GM12878 (cell line): ENCODE measurements around the gene PTCD3.

Experiments used
- CHD2 ChIP-seq: IDR thresholded peaks from 2 replicates; pipeline ENCODE4 v1.6.1; 2011; ENCODE audit warnings: low read depth, low read length, improper control_type of control experiment, borderline replicate concordance
- CTCF ChIP-seq, 3 experiments: IDR thresholded peaks in 2 of 3; conservative IDR thresholded peaks in 1 of 3; 2 replicates each; pipeline ENCODE4 v1.5.1; 2011; ENCODE audit warnings: low read depth in 3 of 3, low read length in 3 of 3, mild to moderate bottlenecking in 3 of 3, control low read depth in 2 of 3, moderate library complexity in 2 of 3, inconsistent platforms in 1 of 3, mixed read lengths in 1 of 3; ENCODE audit not compliant: control insufficient read depth in 2 of 3, insufficient read depth in 1 of 3; ENCODE audit errors: extremely low read depth in 1 of 3
- EZH2 ChIP-seq: IDR thresholded peaks from 2 replicates; pipeline ENCODE4 v1.6.1; 2012; ENCODE audit warnings: low read depth, mild to moderate bottlenecking, control low read depth, inconsistent platforms, low read length, borderline replicate concordance; ENCODE audit not compliant: control insufficient read depth
- HDAC6 ChIP-seq: fragments of 200-600 bp; sonication (generic); IDR thresholded peaks from one replicate; pipeline ENCODE4 v1.8.0; 2017; ENCODE audit warnings: antibody characterized with exemption; ENCODE audit not compliant: unreplicated experiment
- NFYB ChIP-seq: IDR thresholded peaks from 2 replicates; pipeline ENCODE4 v1.6.1; 2011; ENCODE audit warnings: low read depth, mild to moderate bottlenecking, low read length, improper control_type of control experiment, moderate library complexity; ENCODE audit not compliant: insufficient read depth
- POLR2A ChIP-seq: IDR thresholded peaks from 2 replicates; pipeline ENCODE4 v1.6.1; 2011; ENCODE audit warnings: low read depth, mild to moderate bottlenecking, low read length
- POU2F2 ChIP-seq: IDR thresholded peaks from 3 replicates; pipeline ENCODE4 v1.6.1; 2011; ENCODE audit warnings: low read depth, mild to moderate bottlenecking, low read length, borderline replicate concordance
- SREBF1 ChIP-seq: IDR thresholded peaks from 2 replicates; pipeline ENCODE4 v1.6.1; 2012; ENCODE audit warnings: mild to moderate bottlenecking, low read length

DNA sequence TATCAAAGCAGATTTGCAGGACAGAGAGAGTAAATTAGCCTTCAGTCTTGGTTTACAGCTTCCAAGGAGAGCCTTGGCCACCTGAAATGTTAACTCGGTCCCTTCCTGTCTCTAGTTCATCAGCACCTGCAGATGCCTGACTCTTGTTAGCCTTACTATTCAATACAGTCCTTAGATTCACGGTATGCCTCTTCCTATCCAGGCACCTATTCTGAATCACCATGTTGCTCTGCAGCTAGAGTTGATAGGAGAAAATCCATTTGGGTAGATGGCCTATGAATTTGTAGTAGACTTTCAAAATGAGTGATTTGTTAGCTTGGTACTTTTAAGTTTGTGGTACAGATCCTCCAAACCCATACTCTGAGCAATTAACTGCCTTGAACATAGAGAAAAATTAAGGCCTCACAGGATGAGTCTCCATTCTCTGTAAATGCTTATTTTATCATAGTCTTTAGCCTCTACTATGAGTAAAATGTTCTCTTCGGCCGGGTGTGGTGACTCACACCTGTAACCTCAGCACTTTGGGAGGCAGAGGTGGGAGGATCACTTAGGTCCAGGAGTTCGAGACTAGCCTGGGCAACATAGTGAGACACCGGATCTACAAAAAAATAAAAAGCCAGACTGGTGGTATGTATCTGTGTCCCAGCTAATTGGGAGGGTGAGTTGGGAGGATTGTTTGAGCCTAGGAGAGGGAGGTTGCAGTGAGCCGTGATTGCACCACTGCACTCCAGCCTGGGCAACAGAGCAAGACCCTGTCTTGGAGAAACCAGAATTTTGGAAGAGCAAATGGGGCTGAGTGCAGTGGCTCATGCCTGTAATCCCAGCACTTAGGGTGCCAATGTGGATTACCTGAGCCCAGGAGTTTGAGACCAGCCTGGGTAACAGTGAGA lies 32.9 kb downstream of the PTCD3 start:
- TF ChIP-seq POLR2A (no peak), CHD2 (no peak), EZH2 (no peak), CTCF (IDR thresholded peaks at IDR 0.05 in 2 of 3, conservative IDR thresholded peaks at IDR 0.05 in 1 of 3; ENCODE audit: control insufficient read depth in 2 of 3, extremely low read depth in 1 of 3, insufficient read depth in 1 of 3, low read depth in 3 of 3, low read length in 3 of 3) (no peak), SREBF1 (no peak), POU2F2 (no peak), NFYB (no peak), HDAC6 (no peak)
